ENCODE data around the gene GPR149.

The GPR149 gene

GRCh38 chr3:154431043-154431442 lies 1.1 kb upstream of the GPR149 start:
- DNase-seq (ENCODE audit: low read depth) = no peak
- in situ Hi-C loops (cut with HindIII; ENCODE audit: low sequenced_read_pairs) = no loop called here
- H3K4me3 ChIP-seq (ENCODE audit: low read depth, low read length) = no peak overlapping the region
- no peak for TF ChIP-seq CTCF (IDR thresholded peaks at IDR 0.05; ENCODE audit: low read depth, low read length, missing control alignments)

GRCh38 chr3:154428286-154429206 lies 1.4 kb downstream of the GPR149 start:
- no peak for DNase-seq (ENCODE audit: low read depth)
- in situ Hi-C loops (cut with HindIII; ENCODE audit: low sequenced_read_pairs) = no loop called here
- TF ChIP-seq CTCF (IDR thresholded peaks at IDR 0.05; ENCODE audit: low read depth, low read length, missing control alignments) = peak; percentile 9
- H3K4me3 ChIP-seq (ENCODE audit: low read depth, low read length) = peak overlapping the region; percentile 29

- no peak for TF ChIP-seq CTCF (IDR thresholded peaks at IDR 0.05; ENCODE audit: low read depth, low read length, missing control alignments)
- peak overlapping the region; percentile 29 for H3K4me3 ChIP-seq (ENCODE audit: low read depth, low read length)
- in situ Hi-C loops (cut with HindIII; ENCODE audit: low sequenced_read_pairs) = no loop called here
- no peak for DNase-seq (ENCODE audit: low read depth)
Measured at GRCh38 chr3:154427685-154428285, 2.2 kb downstream of the GPR149 start.

- no peak overlapping the region for H3K4me3 ChIP-seq (ENCODE audit: low read depth, low read length)
- no peak for DNase-seq (ENCODE audit: low read depth)
- no peak for TF ChIP-seq CTCF (IDR thresholded peaks at IDR 0.05; ENCODE audit: low read depth, low read length, missing control alignments)
- in situ Hi-C loops (cut with HindIII; ENCODE audit: low sequenced_read_pairs) = no loop called here
Measured at GRCh38 chr3:154422694-154423093, 7.3 kb downstream of the GPR149 start.

- H3K4me3 ChIP-seq (ENCODE audit: low read depth, low read length) = no peak overlapping the region
- peak; percentile 16 for DNase-seq (ENCODE audit: low read depth)
- in situ Hi-C loops (cut with HindIII; ENCODE audit: low sequenced_read_pairs) = no loop called here
- no peak for TF ChIP-seq CTCF (IDR thresholded peaks at IDR 0.05; ENCODE audit: low read depth, low read length, missing control alignments)
Measured at GRCh38 chr3:154421083-154421482, 8.9 kb downstream of the GPR149 start.

- in situ Hi-C loops (cut with HindIII; ENCODE audit: low sequenced_read_pairs) = no loop called here
- no peak for TF ChIP-seq CTCF (IDR thresholded peaks at IDR 0.05; ENCODE audit: low read depth, low read length, missing control alignments)
- no peak for DNase-seq (ENCODE audit: low read depth)
- no peak overlapping the region for H3K4me3 ChIP-seq (ENCODE audit: low read depth, low read length)
Measured at GRCh38 chr3:154398084-154398967, 31.7 kb downstream of the GPR149 start.
